H1 (cell line): ENCODE measurements around the gene QRICH2. TPM values are rescaled to one million over a fixed set of nuclear protein-coding genes. Genes with fewer than 3 reads are reported as not detected.

ENCODE experiments used
- CTCF ChIA-PET: fragments of 300-600 bp; sonication (Branson Sonifier 250); formaldehyde crosslinking; loops from one replicate; lab custom pipeline; 2021; ENCODE audit not compliant: partially characterized antibody; lab: Charles Lee
- POLR2A ChIA-PET: fragments of 300-600 bp; sonication (Branson Sonifier 250); formaldehyde crosslinking; loops from one replicate; lab custom pipeline; 2021; ENCODE audit warnings: inconsistent platforms; ENCODE audit not compliant: partially characterized antibody; lab: Charles Lee
- DNase-seq, 2 experiments: peaks; one replicate each; pipeline versions ENCODE4 v3.0.0 to v3.0.0-alpha.2; 2010 to 2022; ENCODE audit warnings: low spot score in 2 of 2, low read depth in 1 of 2, mixed read lengths in 1 of 2
- FAIRE-seq: peaks from 2 replicates; lab custom pipeline; 2011; peaks lifted over from hg19 to GRCh38; lab: Jason Lieb, UNC
- H2AFZ ChIP-seq: 2 replicates; pipeline ENCODE4 v1.8.1; 2012; ENCODE audit warnings: low read length, inconsistent platforms
- H2AK5ac ChIP-seq: 2 replicates; pipeline ENCODE4 v1.6.1; 2013; ENCODE audit warnings: low read depth, low read length
- H2BK120ac ChIP-seq: replicated peaks from 2 replicates; pipeline ENCODE3; 2013; ENCODE audit warnings: low read depth, low read length, inconsistent platforms
- H2BK12ac ChIP-seq: 2 replicates; pipeline ENCODE4 v1.6.1; 2013; ENCODE audit warnings: low read depth, low read length
- H2BK15ac ChIP-seq: 2 replicates; pipeline ENCODE4 v1.6.1; 2013; ENCODE audit warnings: low read length
- H2BK20ac ChIP-seq: 2 replicates; pipeline ENCODE4 v1.6.1; 2013; ENCODE audit warnings: low read length
- H2BK5ac ChIP-seq: 2 replicates; pipeline ENCODE4 v1.6.1; 2013; ENCODE audit warnings: low read depth, low read length
- H3K14ac ChIP-seq: 2 replicates; pipeline ENCODE4 v1.6.1; 2013; ENCODE audit warnings: inconsistent platforms; ENCODE audit not compliant: insufficient read length
- H3K18ac ChIP-seq: 2 replicates; pipeline ENCODE4 v1.6.1; 2013; ENCODE audit warnings: low read length; ENCODE audit errors: extremely low read depth
- H3K23ac ChIP-seq: 2 replicates; pipeline ENCODE4 v1.6.1; 2013; ENCODE audit warnings: inconsistent platforms; ENCODE audit not compliant: insufficient read length
- H3K23me2 ChIP-seq: 2 replicates; pipeline ENCODE4 v1.6.1; 2013; ENCODE audit warnings: low read depth, low read length
- H3K27ac ChIP-seq: 2 replicates; pipeline ENCODE4 v1.6.1; 2011; ENCODE audit warnings: low read depth, low read length, inconsistent platforms
- H3K27me3 ChIP-seq, 4 experiments: replicated peaks in 1 of 4; 1 replicate in 1 of 4; 2 replicates in 3 of 4; pipeline versions ENCODE4 v1.6.1 to v1.8.1; 2011 to 2013; ENCODE audit warnings: low read length in 3 of 4, mild to moderate bottlenecking in 3 of 4, inconsistent platforms in 2 of 4, mixed read lengths in 2 of 4, moderate library complexity in 1 of 4; ENCODE audit not compliant: control insufficient read depth in 3 of 4, insufficient read depth in 3 of 4; ENCODE audit errors: extremely low read depth in 1 of 4
- H3K36me3 ChIP-seq, 4 experiments: 2 replicates each; pipeline versions ENCODE4 v1.6.1 to v1.8.1; 2011 to 2013; ENCODE audit warnings: mild to moderate bottlenecking in 4 of 4, low read length in 3 of 4, moderate library complexity in 2 of 4, control low read depth in 1 of 4, inconsistent platforms in 1 of 4; ENCODE audit not compliant: insufficient read depth in 4 of 4, control insufficient read depth in 2 of 4
- H3K4ac ChIP-seq: replicated peaks from 2 replicates; pipeline ENCODE3; 2013; ENCODE audit warnings: low read length, low read depth, mixed read lengths, inconsistent platforms; ENCODE audit not compliant: insufficient read length
- H3K4me1 ChIP-seq, 4 experiments: replicated peaks in 1 of 4; 1 replicate in 1 of 4; 2 replicates in 3 of 4; pipeline versions ENCODE4 v1.6.1 to v1.8.1; 2011 to 2013; ENCODE audit warnings: low read length in 3 of 4, inconsistent platforms in 2 of 4, mixed read lengths in 1 of 4; ENCODE audit not compliant: insufficient read depth in 4 of 4, control insufficient read depth in 3 of 4
- H3K4me2 ChIP-seq, 2 experiments: 2 replicates each; pipeline versions ENCODE4 v1.6.1 to v1.8.1; 2011 to 2013; ENCODE audit warnings: low read depth in 2 of 2, low read length in 2 of 2, control low read depth in 1 of 2, inconsistent platforms in 1 of 2, mild to moderate bottlenecking in 1 of 2; ENCODE audit not compliant: insufficient read depth in 1 of 2
- H3K4me3 ChIP-seq, 4 experiments: fragments of 200-600, 300-600 bp in 1 of 4; sonication (generic), shearing (Covaris generic), sonication (Bioruptor Twin) in 1 of 4; 2 replicates each; pipeline versions ENCODE4 v1.5.1 to v1.8.1; 2011 to 2016; ENCODE audit warnings: low read length in 4 of 4, low read depth in 3 of 4, control low read depth in 2 of 4, inconsistent platforms in 2 of 4, mild to moderate bottlenecking in 2 of 4, mixed read lengths in 1 of 4, moderate library complexity in 1 of 4; ENCODE audit not compliant: insufficient read depth in 2 of 4; ENCODE audit errors: extremely low read depth in 1 of 4
- H3K56ac ChIP-seq: replicated peaks from 2 replicates; pipeline ENCODE3; 2013; ENCODE audit warnings: low read depth, mild to moderate bottlenecking, mixed read lengths, low read length, inconsistent platforms; ENCODE audit not compliant: insufficient read length
- H3K79me1 ChIP-seq: 2 replicates; pipeline ENCODE4 v1.6.1; 2013; ENCODE audit warnings: low read depth, low read length, control low read depth
- H3K79me2 ChIP-seq, 2 experiments: 2 replicates each; pipeline versions ENCODE4 v1.6.1 to v1.8.1; 2012 to 2013; ENCODE audit warnings: low read length in 2 of 2, mild to moderate bottlenecking in 2 of 2, inconsistent platforms in 1 of 2; ENCODE audit not compliant: insufficient read depth in 2 of 2, control insufficient read depth in 1 of 2
- H3K9ac ChIP-seq, 4 experiments: replicated peaks in 1 of 4; 1 replicate in 1 of 4; 2 replicates in 3 of 4; pipeline versions ENCODE4 v1.6.1 to v1.8.1; 2011 to 2013; ENCODE audit warnings: low read depth in 3 of 4, low read length in 3 of 4, control low read depth in 2 of 4, mild to moderate bottlenecking in 2 of 4, moderate library complexity in 2 of 4, inconsistent platforms in 1 of 4; ENCODE audit errors: extremely low read depth in 1 of 4
- H3K9me3 ChIP-seq, 2 experiments: 2 replicates each; pipeline versions ENCODE4 v1.6.1 to v1.8.1; 2012 to 2013; ENCODE audit warnings: mild to moderate bottlenecking in 2 of 2, moderate library complexity in 2 of 2, control low read depth in 1 of 2, inconsistent platforms in 1 of 2, low read depth in 1 of 2, low read length in 1 of 2, mixed read lengths in 1 of 2; ENCODE audit not compliant: insufficient read depth in 2 of 2
- H4K20me1 ChIP-seq, 2 experiments: replicated peaks in 1 of 2; 2 replicates each; pipeline versions ENCODE3 to v1.8.1; 2011 to 2013; ENCODE audit warnings: inconsistent platforms in 2 of 2, low read length in 2 of 2, mild to moderate bottlenecking in 1 of 2; ENCODE audit not compliant: insufficient read depth in 2 of 2, control insufficient read depth in 1 of 2
- H4K5ac ChIP-seq: 2 replicates; pipeline ENCODE4 v1.6.1; 2013; ENCODE audit warnings: low read length, low read depth, mixed read lengths, inconsistent platforms; ENCODE audit not compliant: insufficient read length
- H4K8ac ChIP-seq: 2 replicates; pipeline ENCODE4 v1.8.0; 2013; ENCODE audit warnings: mild to moderate bottlenecking, moderate library complexity, low read length, inconsistent platforms; ENCODE audit not compliant: insufficient read depth; ENCODE audit errors: extremely low read depth
- H4K91ac ChIP-seq: replicated peaks from 2 replicates; pipeline ENCODE3; 2013; ENCODE audit warnings: low read length, mixed read lengths, inconsistent platforms; ENCODE audit not compliant: insufficient read length
- KDM1A ChIP-seq: fragments of 200-600, 300-600 bp; sonication (generic); IDR thresholded peaks from 2 replicates; pipeline ENCODE4 v1.7.1; 2016; ENCODE audit warnings: mild to moderate bottlenecking, low read length, borderline replicate concordance
- MAX ChIP-seq: IDR thresholded peaks from 2 replicates; pipeline ENCODE4 v1.6.1; 2012; ENCODE audit warnings: inconsistent platforms
- NRF1 ChIP-seq: IDR thresholded peaks from 2 replicates; pipeline ENCODE4 v1.6.1; 2011; ENCODE audit warnings: mild to moderate bottlenecking, low read depth, low read length, improper control_type of control experiment
- TCF12 ChIP-seq: IDR thresholded peaks from 2 replicates; pipeline ENCODE4 v1.6.1; 2011; ENCODE audit warnings: low read depth, mild to moderate bottlenecking, low read length
- WGBS, 2 experiments: shearing (Covaris generic) in 1 of 2; methylation state at CpG; one replicate each; pipeline versions ENCODE4 v1.1.6 to v1.1.7; 2013 to 2015; ENCODE audit warnings: low lambda C conversion rate in 2 of 2, mixed read lengths in 2 of 2, inconsistent platforms in 1 of 2, low coverage in 1 of 2, missing lambda C conversion rate in 1 of 2; ENCODE audit not compliant: insufficient replicate concordance in 2 of 2, insufficient coverage in 1 of 2, insufficient read length in 1 of 2; ENCODE audit errors: extremely low coverage in 1 of 2, missing lambda C conversion rate in 1 of 2; 5-methylcytosine and 5-hydroxymethylcytosine counted together
- polyA plus RNA-seq, 7 experiments: library from polyadenylated mRNA; depleted of rRNA in 3 of 7; stranded (reverse) in 5 of 7; unstranded in 2 of 7; fragments of >200 nt in 5 of 7; fragments of 200-250 nt in 2 of 7; gene quantifications; 1 replicate in 5 of 7; 2 replicates in 1 of 7; 4 replicates in 1 of 7; pipeline versions ENCODE4 v1.2.1 to v1.2.3, GENCODE V29; 2011 to 2013; ENCODE audit warnings: missing spikeins in 2 of 7, mixed read lengths in 2 of 7
- total RNA-seq: library from RNA; stranded (reverse); fragmentation: NEBNext Ultra II Directional; extraction: Animal tissue kit (Norgen Biotek cat#: 25700); gene quantifications from 2 replicates; pipeline ENCODE4 v1.2.1, GENCODE V29; 2021

QRICH2 gene
- total and polyA plus RNA-seq, 2 of the 8 experiments (the other 6 are each of a cell fraction or from before 2014, with no cell fraction given): 2.8 to 3.8 TPM

- H2AK5ac ChIP-seq: no peak overlapping the region
- no peak overlapping the region for H3K18ac ChIP-seq
- ChIA-PET POLR2A (interaction anchor here (0.6 to 2.2 kb wide), 6 partner anchors 9 to 133 kb away, joined by 3 to 7 read pairs (median 6); partner anchors contain the start of genes FOXJ1 and UBALD2), CTCF (interaction anchor here (0.5 to 3.6 kb wide), 27 partner anchors 10 to 413 kb away, joined by 3 to 32 read pairs (median 4); partner anchors contain the start of gene EXOC7)
- H3K4ac ChIP-seq: no peak overlapping the region
- no peaks in the 10 kb centered on the region; a peak in 1 of 8 replicates for H3K36me3 ChIP-seq
- H3K56ac ChIP-seq: no peak overlapping the region
- H4K5ac ChIP-seq: no peak overlapping the region
- H3K27ac ChIP-seq: no peak overlapping the region
- H2BK20ac ChIP-seq: no peak overlapping the region
- H3K9ac ChIP-seq: no peak overlapping the region
- no peak for FAIRE-seq
- no peak overlapping the region for H2AFZ ChIP-seq
- H3K23me2 ChIP-seq: peaks cover 3% of the 10 kb centered on the region; the same call in 1 of the 2 replicates
- DNase-seq: no peak
- H2BK5ac ChIP-seq: no peak overlapping the region
- H3K79me1 ChIP-seq: no peaks in the 10 kb centered on the region
- no peak overlapping the region for H3K14ac ChIP-seq
- no peak overlapping the region for H4K8ac ChIP-seq
- peaks cover 0 to 19% (median 13%) of the 10 kb centered on the region in 4 experiments; a peak in 6 of 7 replicates for H3K4me1 ChIP-seq
- no peak overlapping the region for H3K4me2 ChIP-seq
- WGBS, 2 experiments: 89% methylated on average over 21 of the region's 21 CpGs; no CpG with 5 or more reads in 1 of the 2 experiments
- no peaks in the 10 kb centered on the region for H3K27me3 ChIP-seq
- H3K79me2 ChIP-seq: peaks cover 0 to 4% of the 10 kb centered on the region in 2 experiments; a peak in 1 of 4 replicates
- 0 out of 2 replicates have a peak overlapping the region, but pooled peaks have one; percentile 50 for H2BK12ac ChIP-seq
- no peak for TF ChIP-seq TCF12
- no peak for TF ChIP-seq NRF1
- TF ChIP-seq KDM1A: no peak
- no peak for TF ChIP-seq MAX
- no peak overlapping the region for H2BK120ac ChIP-seq
- no peak overlapping the region for H4K91ac ChIP-seq
- no peak overlapping the region for H3K23ac ChIP-seq
- peaks cover 0 to 3% of the 10 kb centered on the region in 2 experiments for H4K20me1 ChIP-seq
- H2BK15ac ChIP-seq: no peak overlapping the region
- no peaks in the 10 kb centered on the region for H3K9me3 ChIP-seq
- no peak overlapping the region for H3K4me3 ChIP-seq
Observed at GRCh38 chr17:76274112-76274956, 33.7 kb downstream of the QRICH2 start.
